NCI-H2029 (cell line): ENCODE results near the gene PTAFR.

ENCODE experiments used
- DNase-seq: peaks from one replicate; lab custom pipeline; 2025; lab: John Stamatoyannopoulos, UW

PTAFR gene

DNA sequence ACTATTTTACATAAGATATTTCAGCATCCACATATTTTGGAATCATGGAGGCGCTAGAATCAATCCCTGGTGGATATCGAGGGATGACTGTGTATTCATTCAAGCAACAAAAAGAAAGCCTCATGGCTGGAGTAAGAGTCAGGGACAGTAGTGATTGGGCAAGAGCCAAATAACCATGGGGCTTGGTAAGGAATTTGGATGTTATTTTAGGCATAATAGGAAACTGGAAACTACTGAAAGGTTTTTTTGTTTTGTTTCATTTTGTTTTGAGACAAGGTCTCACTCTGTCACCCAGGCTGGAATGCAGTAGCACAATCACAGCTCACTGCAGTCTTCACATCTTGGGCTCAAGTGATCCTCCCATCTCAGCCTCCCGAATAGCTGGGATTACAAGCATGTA lies 54.3 kb downstream of the PTAFR start:
- DNase-seq, result no peak

DNA sequence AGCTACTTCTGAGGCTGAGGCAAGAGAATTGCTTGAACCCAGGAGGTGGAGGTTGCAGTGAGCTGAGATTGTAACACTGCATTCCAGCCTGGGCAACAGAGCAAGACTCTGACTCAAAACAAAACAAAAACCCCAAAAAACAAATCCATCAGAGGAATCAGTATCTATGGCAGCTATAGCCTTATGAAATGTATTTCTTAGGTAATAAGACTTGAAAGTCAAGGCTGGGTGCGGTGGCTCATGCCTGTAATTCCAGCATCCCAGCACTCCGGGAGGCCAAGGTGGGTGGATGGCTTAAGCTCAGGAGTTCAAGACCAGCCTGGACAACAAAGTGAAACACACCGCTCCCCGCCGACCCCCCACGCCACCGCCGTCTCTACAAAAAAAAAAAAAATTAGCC lies 56.9 kb downstream of the PTAFR start:
- no peak for DNase-seq

DNA sequence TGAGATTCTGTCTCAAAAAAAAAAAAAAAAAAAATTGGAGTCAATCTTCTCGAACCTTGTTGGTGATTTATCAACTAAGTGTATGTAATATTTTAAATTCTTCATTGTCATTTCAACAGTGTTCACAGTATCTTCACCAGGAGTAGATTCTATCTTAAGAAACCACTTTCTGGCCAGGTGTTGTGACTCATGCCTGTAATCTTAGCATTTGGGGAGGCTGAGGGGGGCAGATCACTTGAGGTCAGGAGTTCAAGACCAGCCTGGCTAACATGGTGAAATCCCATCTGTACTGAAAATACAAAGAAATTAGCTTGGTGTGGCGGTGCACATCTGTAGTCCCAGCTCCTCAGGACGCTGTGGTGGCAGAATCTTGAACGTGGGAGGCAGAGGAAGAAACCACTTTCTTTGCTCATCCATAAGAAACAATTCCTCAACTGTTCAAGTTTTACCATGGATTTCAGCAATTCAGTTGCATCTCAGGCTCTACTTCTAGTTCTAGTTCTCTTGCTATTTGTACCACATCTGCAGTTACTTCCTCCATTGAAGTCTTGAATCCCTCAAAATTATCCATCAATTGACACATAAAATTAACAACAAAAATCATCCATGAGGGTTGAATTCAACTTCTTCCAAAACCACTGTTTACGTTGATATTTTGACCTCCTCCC lies 57.7 kb downstream of the PTAFR start:
- no peak for DNase-seq

DNA sequence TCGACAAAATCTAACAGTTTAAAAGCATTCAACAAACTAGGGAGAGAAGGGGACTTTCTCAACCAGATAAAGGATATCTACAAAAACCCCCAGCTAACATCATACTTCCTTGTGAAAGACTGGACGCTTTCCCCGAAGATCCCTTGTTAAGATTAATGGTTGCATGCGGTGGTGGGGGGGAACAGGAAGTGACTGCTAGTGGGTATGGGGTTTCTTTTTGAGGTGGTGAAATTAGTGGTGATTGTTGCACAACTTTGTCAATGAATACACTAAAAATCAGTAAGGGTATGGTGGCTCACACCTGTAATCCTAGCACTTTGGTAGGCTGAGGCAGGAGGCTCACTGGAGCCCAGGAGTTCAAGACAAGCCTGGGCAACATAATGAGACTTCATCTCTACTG lies 61.2 kb downstream of the PTAFR start:
- DNase-seq, result no peak

DNA sequence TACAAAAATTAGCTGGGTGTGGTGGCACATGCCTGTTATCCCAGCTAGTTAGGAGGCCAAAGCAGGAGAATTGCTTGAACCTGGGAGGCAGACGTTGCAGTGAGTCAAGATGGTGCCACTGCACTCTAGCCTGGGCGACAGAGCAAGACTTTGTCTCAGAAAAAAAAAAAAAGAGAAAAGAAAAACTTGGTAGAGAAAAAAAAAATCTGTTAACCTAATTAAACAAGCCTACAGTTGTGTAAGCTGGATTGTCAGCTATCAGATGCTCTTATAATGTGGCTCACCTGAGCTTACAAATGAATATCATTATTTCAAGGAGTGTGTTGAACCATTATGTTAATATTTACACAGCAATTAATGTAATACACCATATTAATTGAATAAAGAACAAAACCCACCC lies 61.6 kb downstream of the PTAFR start:
- DNase-seq, result no peak

DNA sequence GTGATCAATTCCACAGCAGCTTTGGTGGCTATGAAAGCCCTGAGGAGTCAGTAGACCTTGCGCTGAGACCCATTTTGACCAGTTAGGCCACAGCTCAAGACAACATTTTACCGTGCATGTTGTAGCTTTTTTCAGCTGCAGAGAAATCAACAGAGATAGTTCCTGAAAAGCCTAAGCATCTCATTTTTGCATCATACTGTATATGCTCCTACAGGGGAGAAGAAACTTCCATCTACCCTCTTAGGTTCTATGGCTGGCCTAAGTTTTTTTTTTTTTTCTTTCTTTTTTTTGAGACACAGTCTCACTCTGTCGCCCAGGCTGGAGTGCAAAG lies 63.3 kb downstream of the PTAFR start:
- DNase-seq, result no peak

DNA sequence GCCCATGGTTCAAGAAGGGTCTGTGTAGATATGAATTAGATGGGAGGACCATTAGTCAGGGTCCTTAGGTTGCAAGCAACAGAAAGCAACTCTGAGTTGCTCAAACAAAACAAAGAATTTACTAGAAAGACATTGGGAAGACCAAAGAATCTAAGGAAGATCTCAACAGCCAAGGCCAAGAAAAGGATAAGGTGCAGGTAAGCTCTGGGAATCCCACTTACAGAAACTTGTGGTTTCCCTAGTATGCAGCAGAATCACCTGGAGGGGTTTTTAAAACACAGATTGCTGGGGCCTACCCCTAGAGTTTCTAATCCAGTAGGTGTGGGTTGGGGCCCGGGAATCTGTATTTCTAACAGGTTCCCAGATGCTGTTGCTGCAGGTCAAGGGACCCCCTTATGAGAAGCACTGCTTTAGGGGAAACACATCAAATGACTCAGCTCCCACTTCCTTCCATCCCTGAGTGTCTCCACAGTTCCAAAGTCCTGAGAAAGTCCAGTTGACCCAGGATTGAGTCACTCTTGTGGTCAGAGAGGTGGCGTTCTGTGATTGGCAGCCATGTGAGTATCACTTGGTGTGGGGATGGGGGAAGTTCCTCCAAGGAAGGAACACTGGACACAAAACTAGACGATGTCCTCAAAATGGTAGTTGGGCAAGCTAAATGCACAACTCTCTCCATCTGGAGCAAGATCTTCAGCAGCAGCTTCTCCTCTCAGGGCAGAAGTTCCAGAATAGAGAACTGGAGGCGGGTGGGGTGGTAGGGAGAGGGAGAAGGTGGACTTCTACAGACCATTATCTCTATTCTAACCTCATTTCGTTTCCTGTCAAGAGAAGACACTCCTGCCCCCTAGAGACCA lies 63.9 kb downstream of the PTAFR start:
- DNase-seq, result no peak

DNA sequence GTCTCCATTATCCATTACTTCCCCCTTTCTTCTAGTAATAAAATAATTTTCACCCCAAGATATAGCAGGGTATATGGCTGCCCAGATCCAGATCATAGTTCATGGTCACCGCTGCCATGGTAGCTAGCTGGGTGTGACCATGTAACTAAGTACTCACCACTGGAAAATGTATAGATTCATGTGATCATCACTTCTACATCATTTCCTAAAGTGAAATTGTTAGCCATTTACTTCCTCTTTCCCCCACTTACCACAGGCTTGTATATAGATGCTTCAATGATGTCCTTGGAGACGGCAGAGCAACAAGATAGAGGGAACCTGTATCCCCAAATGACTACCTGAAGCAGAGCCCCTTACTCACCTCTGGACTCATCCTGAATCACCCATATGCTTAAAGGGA lies 65.3 kb downstream of the PTAFR start:
- DNase-seq, result no peak

DNA sequence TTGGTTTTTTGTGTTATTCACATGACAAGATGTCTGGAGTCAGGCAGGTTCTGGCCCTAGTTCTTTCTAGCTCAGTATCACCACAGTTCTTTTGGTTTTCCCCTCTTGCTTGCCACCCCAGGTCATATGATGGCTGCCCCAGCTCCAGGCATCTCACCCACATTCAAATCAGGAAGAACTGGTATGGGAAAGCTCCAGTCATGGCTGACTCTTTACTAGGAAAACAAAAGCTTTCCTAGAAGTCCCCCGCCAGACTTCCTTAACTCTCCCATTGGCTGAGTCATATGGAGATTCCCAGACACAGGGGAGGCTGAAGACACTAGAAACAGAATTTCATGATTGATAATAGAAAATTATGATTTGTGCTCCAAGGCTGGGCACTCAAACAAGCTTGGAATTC lies 65.9 kb downstream of the PTAFR start:
- DNase-seq, result no peak

DNA sequence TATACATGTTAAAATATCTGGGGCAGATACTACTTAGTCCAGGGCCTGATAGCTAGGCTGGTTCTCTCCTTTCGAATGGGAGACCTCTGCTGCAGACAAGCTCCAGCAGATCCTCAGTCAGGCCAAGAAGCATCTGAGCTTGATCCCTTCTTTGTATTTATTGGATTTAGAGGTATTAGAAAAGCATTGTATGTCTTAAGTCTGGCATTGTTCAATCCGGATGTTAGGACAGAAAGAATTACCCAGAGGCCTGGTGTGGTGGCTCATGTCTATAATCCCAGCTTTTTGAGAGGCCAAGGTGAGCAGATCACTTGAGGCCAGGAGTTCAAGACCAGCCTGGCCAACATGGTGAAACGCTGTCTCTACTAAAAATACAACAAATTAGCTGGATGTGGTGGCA lies 66.9 kb downstream of the PTAFR start:
- no peak for DNase-seq

DNA sequence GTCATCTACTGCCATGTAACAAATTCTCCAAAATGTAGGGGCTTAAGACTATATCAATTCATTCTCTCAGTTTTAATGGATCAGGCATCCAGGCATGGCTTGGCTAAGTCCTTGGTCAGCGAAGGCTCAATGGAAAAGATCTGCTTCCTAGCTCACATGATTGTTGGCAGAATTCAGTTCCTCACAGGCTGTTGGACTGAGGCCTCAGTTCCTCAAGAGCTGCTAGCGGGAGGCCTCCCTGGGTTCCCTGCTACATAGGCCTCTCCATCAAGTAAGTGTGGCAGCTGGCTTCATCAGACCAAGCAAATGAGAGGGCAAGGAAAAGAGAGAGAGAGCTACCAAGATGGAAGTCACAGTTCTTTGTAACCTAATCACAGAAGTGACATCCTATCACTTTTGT lies 68.5 kb downstream of the PTAFR start:
- DNase-seq, result no peak

DNA sequence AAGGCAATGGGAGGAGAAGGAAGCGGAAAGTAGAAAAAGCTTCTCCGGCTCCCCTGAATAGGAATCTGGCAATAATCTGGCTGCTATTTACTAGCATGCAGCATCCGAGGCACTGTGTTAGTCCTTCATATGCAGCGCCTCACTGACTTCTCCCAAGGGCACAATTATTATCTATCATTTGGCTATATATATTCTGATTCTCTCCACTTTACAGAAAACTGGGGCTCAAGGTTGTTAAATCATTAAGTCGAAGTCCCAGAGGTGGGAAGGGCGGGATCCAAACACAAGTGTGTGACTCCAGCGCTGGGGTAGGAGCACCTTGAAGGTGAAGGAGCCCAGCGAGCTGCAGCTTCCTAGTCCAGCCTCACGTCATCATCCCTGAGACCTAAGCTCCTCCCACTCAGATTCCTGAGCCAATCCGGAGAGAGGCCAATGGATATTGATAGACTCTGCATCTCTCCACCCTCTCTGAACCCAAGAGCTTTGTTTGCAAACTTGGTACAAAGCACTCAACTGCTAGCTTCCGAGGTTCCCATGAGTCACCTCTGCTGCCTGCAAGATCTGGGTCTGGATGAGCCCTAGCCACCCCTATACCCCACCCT lies 71.5 kb downstream of the PTAFR start:
- peak; percentile 79 for DNase-seq

DNA sequence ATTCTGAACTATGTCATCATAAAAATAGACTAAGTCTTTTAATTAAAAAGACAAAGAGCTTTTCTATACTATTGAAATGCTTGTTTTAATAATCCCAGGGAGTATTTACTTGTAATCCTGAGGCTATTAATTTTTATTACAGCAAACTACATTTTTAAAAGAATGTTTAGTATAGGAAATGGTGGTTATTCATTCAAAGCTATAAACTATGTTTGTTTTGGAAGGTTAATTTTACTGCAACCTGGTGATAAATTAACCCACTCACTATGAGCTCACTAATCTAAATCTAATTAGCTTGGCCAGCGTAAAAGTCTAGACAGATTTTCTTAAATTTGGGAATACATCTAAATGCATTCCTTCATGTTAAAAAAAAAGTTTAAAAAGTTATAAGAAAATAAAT lies 74.3 kb downstream of the PTAFR start:
- no peak for DNase-seq

DNA sequence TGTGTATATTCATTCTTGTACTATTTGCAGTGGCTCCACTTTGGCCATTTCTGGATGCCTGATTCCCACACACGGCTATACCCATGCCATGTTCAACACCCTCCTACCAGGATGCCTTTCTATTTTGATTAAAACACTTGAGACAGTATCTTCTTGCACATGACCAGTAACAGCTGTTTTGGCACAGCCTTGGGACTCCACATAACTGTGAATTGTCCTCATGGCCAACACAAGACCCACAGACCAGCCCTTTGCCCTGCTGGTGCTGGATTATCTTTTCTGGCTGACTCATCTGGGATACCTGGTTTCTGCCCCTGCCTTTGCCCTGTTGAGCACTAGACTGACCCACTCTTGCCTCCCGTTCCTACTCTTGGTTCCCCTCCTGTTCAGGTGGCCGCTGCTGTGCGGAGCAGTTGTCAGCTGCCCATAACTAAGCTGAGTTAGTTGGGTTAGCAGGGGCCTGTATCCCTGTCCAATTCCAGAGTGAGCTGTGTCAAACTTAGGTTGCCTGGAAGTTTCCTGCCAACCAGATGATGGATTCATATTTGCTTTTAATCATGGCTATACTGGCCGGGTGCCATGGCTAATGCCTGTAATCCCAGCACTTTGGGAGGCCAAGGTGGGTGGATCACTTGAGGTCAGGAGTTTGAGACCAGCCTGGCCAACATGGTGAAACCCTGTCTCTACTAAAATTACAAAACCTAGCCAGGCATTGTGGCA lies 77.3 kb downstream of the PTAFR start:
- no peak for DNase-seq
